NB4 (cell line): ENCODE data around the gene GALNT15.
A peak's percentile ranks its signal among the peaks of the same experiment; 100 is the strongest.

Experiments used
- DNase-seq: peaks from one replicate; pipeline ENCODE4 v3.0.0; 2010; ENCODE audit warnings: low read depth
- H3K4me3 ChIP-seq: one replicate; pipeline ENCODE4 v1.5.1; 2011; ENCODE audit warnings: mild to moderate bottlenecking, low read depth, low read length, moderate library complexity
- CTCF ChIP-seq: IDR thresholded peaks from one replicate; pipeline ENCODE4 v1.5.1; 2012; ENCODE audit warnings: low read depth, low read length
- MAX ChIP-seq: IDR thresholded peaks from 2 replicates; pipeline ENCODE4 v1.6.1; 2011; ENCODE audit warnings: low read depth, low read length
- MYC ChIP-seq: IDR thresholded peaks from 2 replicates; pipeline ENCODE4 v1.6.1; 2011; ENCODE audit warnings: low read depth, low read length
- POLR2A ChIP-seq: IDR thresholded peaks from 2 replicates; pipeline ENCODE4 v1.6.1; 2011; ENCODE audit warnings: mild to moderate bottlenecking; ENCODE audit not compliant: insufficient read length; ENCODE audit errors: extremely low read depth

GALNT15 gene

GRCh38 chr3:16177382-16177781, 2.9 kb downstream of the GALNT15 start:
- no peak for DNase-seq
- H3K4me3 ChIP-seq, result no peak overlapping the region
- TF ChIP-seq CTCF, result no peak
- TF ChIP-seq POLR2A, result no peak
- TF ChIP-seq MAX, result no peak
- TF ChIP-seq MYC, result no peak

GRCh38 chr3:16177962-16178627, 3.6 kb downstream of the GALNT15 start:
- TF ChIP-seq CTCF (peak; percentile 89), POLR2A (no peak), MAX (no peak), MYC (no peak)
- peak; percentile 69 for DNase-seq
- H3K4me3 ChIP-seq, result no peak overlapping the region

- no peak overlapping the region for H3K4me3 ChIP-seq
- TF ChIP-seq MAX (no peak), CTCF (no peak), MYC (no peak)
- no peak for DNase-seq
Observed at GRCh38 chr3:16178628-16178988, 4.1 kb downstream of the GALNT15 start.

GRCh38 chr3:16179261-16179660, 4.8 kb downstream of the GALNT15 start:
- TF ChIP-seq CTCF, result no peak
- TF ChIP-seq MAX, result no peak
- no peak for TF ChIP-seq POLR2A
- no peak for TF ChIP-seq MYC
- DNase-seq, result no peak
- no peak overlapping the region for H3K4me3 ChIP-seq

GRCh38 chr3:16179771-16180736, 5.6 kb downstream of the GALNT15 start:
- no peak for DNase-seq
- TF ChIP-seq CTCF (no peak), MYC (no peak), MAX (no peak), POLR2A (no peak)
- H3K4me3 ChIP-seq, result no peak overlapping the region
